ENCODE results near the gene NAALADL1. TPM values are rescaled to one million over a fixed set of nuclear protein-coding genes. Genes with fewer than 3 reads are reported as not detected.

Gene NAALADL1
- total and polyA plus RNA-seq, 2 of the 4 experiments (the other 2 are of a cell fraction), result 3.8 to 5.8 TPM

DNA sequence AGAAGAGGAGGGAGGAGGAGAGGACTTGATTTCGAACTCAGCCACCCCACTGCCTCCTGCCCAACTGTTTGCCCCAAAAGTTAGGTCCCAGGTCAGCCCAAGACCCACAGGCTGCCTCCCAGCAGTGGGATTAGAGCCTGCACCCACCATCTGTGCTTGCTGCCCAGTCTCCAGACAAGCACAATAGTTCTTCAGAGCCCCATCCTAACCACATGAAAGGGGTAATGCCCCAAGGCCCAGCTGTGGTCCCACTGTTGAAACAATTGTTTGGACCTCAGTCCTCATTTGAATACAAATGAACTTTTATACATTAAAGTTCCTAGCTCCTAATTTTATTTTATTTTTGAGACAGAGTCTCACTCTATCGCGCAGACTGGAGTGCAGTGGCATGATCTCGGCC, 32.3 kb upstream of the NAALADL1 start:
- BruUV-seq (replicated peaks), result no TSS peak
- H4K8ac ChIP-seq (ENCODE audit: low read depth in 2 of 2, low read length in 2 of 2), result no peak overlapping the region
- H3K4me1 ChIP-seq (ENCODE audit: control insufficient read depth, insufficient read depth, low read length), result no peaks in the 10 kb centered on the region
- no peak for ATAC-seq (ENCODE audit: low read depth)
- no peak overlapping the region for H3K4ac ChIP-seq (ENCODE audit: low read depth, low read length)
- H3K9ac ChIP-seq (ENCODE audit: low read depth, low read length), result no peak overlapping the region
- H4K91ac ChIP-seq (ENCODE audit: insufficient read depth, low read depth, low read length), result no peak overlapping the region
- peaks cover 6 to 9% of the 10 kb centered on the region in 2 experiments for H3K79me1 ChIP-seq (ENCODE audit: low read depth in 1 of 2, low read length in 2 of 2)
- no peak for DNase-seq
- no peak overlapping the region for H3K27ac ChIP-seq (ENCODE audit: insufficient read depth, low read length)
- ChIA-PET CTCF (no interaction called here), POLR2A (ENCODE audit: unreplicated experiment) (no interaction called here)
- H4K20me1 ChIP-seq (ENCODE audit: insufficient read depth, low read length), result no peaks in the 10 kb centered on the region
- no peak overlapping the region for H2AK5ac ChIP-seq (ENCODE audit: low read depth, low read length)
- no peak overlapping the region for H2AFZ ChIP-seq (replicated peaks; ENCODE audit: low read length, poor library complexity)
- H2BK5ac ChIP-seq (ENCODE audit: low read depth, low read length, poor library complexity, severe bottlenecking), result no peak overlapping the region
- H3K23ac ChIP-seq (ENCODE audit: low read depth, low read length), result no peak overlapping the region
- H2AK9ac ChIP-seq (replicated peaks; ENCODE audit: low read depth, low read length, poor library complexity), result no peak overlapping the region
- no peak overlapping the region for H3K4me3 ChIP-seq (ENCODE audit: insufficient read depth, low read depth, low read length)
- no peak overlapping the region for H2BK120ac ChIP-seq (ENCODE audit: low read depth, low read length)
- no peak overlapping the region for H2BK15ac ChIP-seq (ENCODE audit: low read depth, low read length)
- WGBS, 2 experiments (ENCODE audit: extremely low coverage in 2 of 2, insufficient read length in 1 of 2), result 100% methylated on average over 3 of the region's 4 CpGs; no CpG with 5 or more reads in 1 of the 2 experiments
- intact Hi-C loops (cut with micrococcal nuclease) (no loop called here), in situ Hi-C loops (cut with MboI; ENCODE audit: low sequenced_read_pairs) (no loop called here), dilution Hi-C loops (cut with HindIII; ENCODE audit: low sequenced_read_pairs, unreplicated experiment) (no loop called here)
- no peaks in the 10 kb centered on the region for H3K9me3 ChIP-seq (ENCODE audit: control insufficient read depth, insufficient read depth, low read length)
- no peak overlapping the region for H3K14ac ChIP-seq (replicated peaks; ENCODE audit: low read depth, low read length)
- no peak overlapping the region for H3K4me2 ChIP-seq (ENCODE audit: low read depth, low read length)
- peaks cover 3% of the 10 kb centered on the region; the same call in 1 of the 2 replicates for H3K9me1 ChIP-seq (ENCODE audit: insufficient read depth, low read length)
- H3K36me3 ChIP-seq (ENCODE audit: control insufficient read depth, insufficient read depth, low read length), result peaks cover 33% of the 10 kb centered on the region
- no peak overlapping the region for H4K5ac ChIP-seq (ENCODE audit: low read depth, low read length)
- H3K56ac ChIP-seq (ENCODE audit: extremely low read depth, insufficient read depth, low read length), result no peak overlapping the region
- H2BK20ac ChIP-seq (ENCODE audit: low read depth, low read length), result no peak overlapping the region
- H3K27me3 ChIP-seq (ENCODE audit: control insufficient read depth, insufficient read depth, low read length), result no peaks in the 10 kb centered on the region
- no peak for TF ChIP-seq RFX5 (IDR thresholded peaks at IDR 0.05; ENCODE audit: low read depth, low read length)
- no peak for TF ChIP-seq SMC3 (IDR thresholded peaks at IDR 0.05; ENCODE audit: low read depth, low read length)
- no peak for TF ChIP-seq CEBPB (IDR thresholded peaks at IDR 0.05; ENCODE audit: low read depth, low read length)
- no peak for TF ChIP-seq BHLHE40 (IDR thresholded peaks at IDR 0.05; ENCODE audit: low read depth, low read length)
- no peak overlapping the region for H3K18ac ChIP-seq (ENCODE audit: low read depth, low read length)
